HepG2 (cell line): ENCODE results near the gene WDR87. TPM values are rescaled to one million over a fixed set of nuclear protein-coding genes. Genes with fewer than 3 reads are reported as not detected.

ENCODE experiments used
- AHDC1 ChIP-seq: sonication (generic); formaldehyde crosslinking; IDR thresholded peaks from 2 replicates; pipeline ENCODE4 v1.5.1; 2020; ENCODE audit warnings: mild to moderate bottlenecking, missing genetic modification reagents, borderline replicate concordance
- ATF6 ChIP-seq: sonication (generic); formaldehyde crosslinking; conservative IDR thresholded peaks from 2 replicates; pipeline ENCODE4 v1.4.0; 2020; ENCODE audit warnings: missing genetic modification reagents
- HDAC1 ChIP-seq: sonication (generic); formaldehyde crosslinking; IDR thresholded peaks from 2 replicates; pipeline ENCODE4 v1.5.1; 2020; ENCODE audit warnings: mild to moderate bottlenecking, missing genetic modification reagents
- HOMEZ ChIP-seq: IDR thresholded peaks from 2 replicates; pipeline ENCODE4 v1.6.1; 2016; ENCODE audit warnings: low read depth
- JARID2 ChIP-seq: sonication (generic); formaldehyde crosslinking; IDR thresholded peaks from 2 replicates; pipeline ENCODE4 v1.8.1; 2023; ENCODE audit warnings: missing genetic modification reagents, inconsistent platforms; ENCODE audit not compliant: insufficient replicate concordance
- MXD1 ChIP-seq: sonication (generic); formaldehyde crosslinking; IDR thresholded peaks from 2 replicates; pipeline ENCODE4 v1.4.0; 2020; ENCODE audit warnings: mild to moderate bottlenecking, missing genetic modification reagents
- MYNN ChIP-seq: sonication (generic); formaldehyde crosslinking; IDR thresholded peaks from 2 replicates; pipeline ENCODE4 v1.4.0; 2020; ENCODE audit warnings: mild to moderate bottlenecking, low read depth, missing genetic modification reagents
- NCOR1 ChIP-seq: fragments of 200-600 bp; sonication (generic); IDR thresholded peaks from 2 replicates; pipeline ENCODE4 v1.7.0; 2017; ENCODE audit warnings: antibody characterized with exemption, low read length, borderline replicate concordance
- RCOR2 ChIP-seq: IDR thresholded peaks from 2 replicates; pipeline ENCODE4 v1.6.1; 2016; ENCODE audit warnings: missing biosample characterization, missing genetic modification reagents
- RNF2 ChIP-seq: fragments of 450-650 bp; conservative IDR thresholded peaks from 2 replicates; pipeline ENCODE4 v1.6.1; 2016; ENCODE audit warnings: low read depth
- ZEB1 ChIP-seq: IDR thresholded peaks from 2 replicates; pipeline ENCODE4 v1.6.1; 2012; ENCODE audit warnings: mild to moderate bottlenecking, low read depth, inconsistent platforms; ENCODE audit not compliant: insufficient replicate concordance
- ZNF251 ChIP-seq: sonication (generic); formaldehyde crosslinking; IDR thresholded peaks from 2 replicates; pipeline ENCODE4 v1.9.0; 2021; ENCODE audit warnings: mild to moderate bottlenecking, missing genetic modification reagents
- ZNF280D ChIP-seq: sonication (generic); formaldehyde crosslinking; IDR thresholded peaks from 2 replicates; pipeline ENCODE4 v1.5.1; 2020; ENCODE audit warnings: mild to moderate bottlenecking, missing genetic modification reagents
- ZNF382 ChIP-seq: sonication (generic); formaldehyde crosslinking; IDR thresholded peaks from 2 replicates; pipeline ENCODE4 v1.5.0; 2020; ENCODE audit warnings: missing genetic modification reagents, mild to moderate bottlenecking, borderline replicate concordance
- polyA plus RNA-seq, 8 experiments: library from polyadenylated mRNA; depleted of rRNA in 3 of 8; stranded (reverse) in 7 of 8; unstranded in 1 of 8; fragments of >200 nt; fragmentation: Illumina TruSeq in 4 of 8; extraction: Trizol in 4 of 8; gene quantifications; 2 replicates each; pipeline versions ENCODE4 v1.2.1 to v1.2.3, GENCODE V29; 2011 to 2016; ENCODE audit warnings: low read depth in 4 of 8, missing spikeins in 1 of 8, mixed read lengths in 1 of 8; ENCODE audit not compliant: insufficient read depth in 1 of 8
- total RNA-seq, 5 experiments: library from RNA; depleted of rRNA; stranded (reverse); fragments of >200 nt; fragmentation: Illumina TruSeq; extraction: Trizol; gene quantifications; 2 replicates each; pipeline ENCODE4 v1.2.3, GENCODE V29; 2016; ENCODE audit warnings: low read depth in 1 of 5

Gene WDR87
- total and polyA plus RNA-seq, 2 of the 13 experiments (the other 11 are each of a cell fraction or from before 2014, with no cell fraction given): not detected

DNA sequence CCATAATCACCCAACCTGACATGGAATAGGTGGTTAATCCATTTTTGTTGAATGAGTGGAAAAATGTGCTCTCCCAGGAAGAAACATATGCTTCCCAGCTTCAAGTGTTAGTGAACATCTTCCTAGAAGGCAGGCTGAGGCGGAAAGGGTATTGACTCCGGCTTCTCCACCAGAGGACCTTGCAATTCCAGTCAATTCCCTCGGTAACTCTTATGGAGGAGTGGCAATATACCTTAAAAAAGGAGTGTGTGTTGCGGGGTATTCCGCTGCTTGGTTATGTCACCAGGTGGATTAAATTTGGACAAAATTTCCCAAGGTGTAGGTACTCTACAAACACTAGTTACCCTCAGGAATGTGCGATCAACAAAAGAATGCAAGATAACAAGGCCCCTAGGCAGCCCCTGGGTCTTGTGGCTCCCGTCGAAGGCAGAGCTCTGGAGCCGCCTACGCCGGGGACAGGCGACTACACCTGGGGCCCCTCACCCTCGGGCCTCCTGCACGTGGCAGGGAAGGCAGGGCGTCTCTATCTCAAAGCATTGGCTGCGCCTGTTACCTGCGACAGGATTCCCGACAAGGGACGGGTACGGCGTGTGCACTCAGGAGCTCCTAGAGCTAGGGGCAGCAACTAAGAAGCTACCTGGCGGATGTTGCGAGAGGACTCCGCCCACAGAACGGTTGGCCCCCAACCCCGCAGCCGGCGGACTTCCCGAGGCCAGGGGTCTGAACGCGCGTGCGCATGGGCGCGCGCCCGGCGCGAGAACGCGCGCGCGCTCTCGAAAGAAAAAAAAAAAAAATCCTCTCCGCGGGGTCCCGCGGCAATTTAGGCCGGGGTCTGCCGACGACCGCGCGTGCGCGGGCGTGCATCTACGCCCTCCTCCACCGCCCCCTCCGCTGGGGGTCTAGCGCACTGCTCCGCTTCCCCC lies at the start of gene WDR87 (continued):
- 0 out of 2 replicates have a peak, but pooled peaks have one; percentile 44 for TF ChIP-seq AHDC1 (CRISPR knock-in tag)
- TF ChIP-seq RNF2: peak; percentile 70; the same call in 1 of the 2 replicates
- TF ChIP-seq ZNF251 (CRISPR knock-in tag): 0 out of 2 replicates have a peak, but pooled peaks have one; percentile 34
- peak; percentile 12; the same call in 1 of the 2 replicates for TF ChIP-seq NCOR1
- peak; percentile 73; the same call in 1 of the 2 replicates for TF ChIP-seq ZNF280D (CRISPR knock-in tag)
- peak; percentile 40; the same call in 1 of the 2 replicates for TF ChIP-seq HDAC1 (CRISPR knock-in tag)
- TF ChIP-seq ATF6: 0 out of 2 replicates have a peak, but pooled peaks have one; percentile 31
- TF ChIP-seq JARID2: no peak
- peak; percentile 61; the same call in 1 of the 2 replicates for TF ChIP-seq MYNN
- TF ChIP-seq RCOR2 (CRISPR knock-in tag): no peak
- peak; percentile 83 for TF ChIP-seq ZEB1
- no peak for TF ChIP-seq HOMEZ (CRISPR knock-in tag)
- TF ChIP-seq MXD1 (CRISPR knock-in tag): peak; percentile 84; the same call in 1 of the 2 replicates
- TF ChIP-seq ZNF382: no peak
